Pancreas (tissue), 10 donors: Measurements from ENCODE around the gene GABBR1. TPM values are rescaled to one million over a fixed set of nuclear protein-coding genes. Genes with fewer than 3 reads are reported as not detected.
A peak's percentile ranks its signal among the peaks of the same experiment; 100 is the strongest.

ENCODE experiments used
- ATAC-seq, 4 donors: fragments of 200-7000 bp; cut with Tn5 transposase; one replicate each; pipeline versions ENCODE4 v1.8.0 to v1.9.1; 2020; ENCODE audit warnings: mild to moderate bottlenecking in 4 of 4, moderate library complexity in 4 of 4
- DNase-seq, 6 donors: peaks; one replicate each; pipeline ENCODE4 v3.0.0-alpha.2; 2020
- FAIRE-seq: peaks from 2 replicates; lab custom pipeline; 2012; peaks lifted over from hg19 to GRCh38; lab: Jason Lieb, UNC
- H3K27ac ChIP-seq, 4 donors: fragments of 200-600 bp; sonication (generic); 1 replicate in 3 of 4; 2 replicates in 1 of 4; pipeline versions ENCODE4 v1.5.0 to v1.8.0; 2020
- H3K27me3 ChIP-seq, 4 donors: fragments of 200-600 bp; one replicate each; pipeline ENCODE4 v1.8.0; 2021
- H3K36me3 ChIP-seq, 3 donors: fragments of 200-600 bp; sonication (generic) in 1 of 3; one replicate each; pipeline versions ENCODE4 v1.5.0 to v1.8.0; 2020 to 2021
- H3K4me1 ChIP-seq, 3 donors: fragments of 200-600 bp; one replicate each; pipeline ENCODE4 v1.8.0; 2021
- H3K4me3 ChIP-seq, 4 donors: fragments of 200-600 bp; sonication (generic) in 2 of 4; one replicate each; pipeline versions ENCODE4 v1.5.0 to v1.8.0; 2020 to 2021
- H3K9me3 ChIP-seq, 4 donors: fragments of 200-600 bp; one replicate each; pipeline ENCODE4 v1.8.0; 2021
- WGBS, 2 donors: extraction: QIAGEN DNeasy Blood & Tissue Kit; methylation state at CpG; one replicate each; pipeline ENCODE4 v1.1.7; 2013; 5-methylcytosine and 5-hydroxymethylcytosine counted together
- intact Hi-C, 3 donors: fragments of 100-400 bp; cut with DNase I; formaldehyde crosslinking; loops; one replicate each; pipeline versions ENCODE4 v1.11.1 to v1.14.2; 2022
- polyA plus RNA-seq, 2 donors: library from polyadenylated mRNA; stranded (reverse); fragments of 200-250 nt; gene quantifications; one replicate each; pipeline ENCODE4 v1.2.3, GENCODE V29; 2013
- total RNA-seq, 6 donors: library from RNA; stranded (reverse); fragmentation: NEBNext Ultra II Directional in 4 of 6; extraction: Animal tissue kit (Norgen Biotek cat#: 25700) in 4 of 6; gene quantifications; one replicate each; pipeline versions ENCODE4 v1.2.1 to v1.2.4, GENCODE V29; 2021 to 2023
- TF ChIP-seq, protein P1 (sequence below), 4 donors: fragments of 200-600 bp; sonication (generic) in 3 of 4; IDR thresholded peaks; one replicate each; pipeline versions ENCODE4 v1.5.0 to v1.8.0; 2021; ENCODE audit warnings: antibody characterized with exemption in 4 of 4
- donor health status: healthy with polysubstance abuse.
- donor health status: DM: no; HTN: no; CAD: no; lungs with moderate emphysema.
- donor health status: DM: no; HTN: no; CAD: no.
- donor health status: control.
- donor health status: control.
- donor health status: Bipolar disorder and iron deficiency.
- donor health status: DM: yes; HTN: yes; CAD: no.
- donor health status: DM: no; HTN: no; CAD: no.
- donor health status: DM: no; HTN: no; CAD: no.
- donor health status: DM: yes; HTN: yes; CAD: no.

The GABBR1 gene
- total and polyA plus RNA-seq, 8 donors: 5.2 to 26.7 (median 8.7) TPM

- TF ChIP-seq, protein P1, sequence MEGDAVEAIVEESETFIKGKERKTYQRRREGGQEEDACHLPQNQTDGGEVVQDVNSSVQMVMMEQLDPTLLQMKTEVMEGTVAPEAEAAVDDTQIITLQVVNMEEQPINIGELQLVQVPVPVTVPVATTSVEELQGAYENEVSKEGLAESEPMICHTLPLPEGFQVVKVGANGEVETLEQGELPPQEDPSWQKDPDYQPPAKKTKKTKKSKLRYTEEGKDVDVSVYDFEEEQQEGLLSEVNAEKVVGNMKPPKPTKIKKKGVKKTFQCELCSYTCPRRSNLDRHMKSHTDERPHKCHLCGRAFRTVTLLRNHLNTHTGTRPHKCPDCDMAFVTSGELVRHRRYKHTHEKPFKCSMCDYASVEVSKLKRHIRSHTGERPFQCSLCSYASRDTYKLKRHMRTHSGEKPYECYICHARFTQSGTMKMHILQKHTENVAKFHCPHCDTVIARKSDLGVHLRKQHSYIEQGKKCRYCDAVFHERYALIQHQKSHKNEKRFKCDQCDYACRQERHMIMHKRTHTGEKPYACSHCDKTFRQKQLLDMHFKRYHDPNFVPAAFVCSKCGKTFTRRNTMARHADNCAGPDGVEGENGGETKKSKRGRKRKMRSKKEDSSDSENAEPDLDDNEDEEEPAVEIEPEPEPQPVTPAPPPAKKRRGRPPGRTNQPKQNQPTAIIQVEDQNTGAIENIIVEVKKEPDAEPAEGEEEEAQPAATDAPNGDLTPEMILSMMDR (IDR thresholded peaks at IDR 0.05): no peak
- FAIRE-seq (no peak), ATAC-seq (no peak), DNase-seq (no peak)
- intact Hi-C loops: no loop called here
- Histone ChIP-seq H3K9me3 (no peaks in the 10 kb centered on the region), H3K27me3 (no peaks in the 10 kb centered on the region), H3K27ac (no peak overlapping the region), H3K4me1 (no peaks in the 10 kb centered on the region), H3K4me3 (no peak overlapping the region), H3K36me3 (no peaks in the 10 kb centered on the region)
- 73 to 77% methylated on average over 1 of the region's 1 CpG for WGBS, 2 donors
Measured at GRCh38 chr6:29517245-29517644, 115.7 kb downstream of the GABBR1 start.

- peak in 1 of 4 donors; percentile 42 for ATAC-seq
- 83 to 84% methylated on average over 6 of the region's 6 CpGs for WGBS, 2 donors
- no peak for DNase-seq
- intact Hi-C loops: no loop called here
- Histone ChIP-seq H3K4me1 (no peaks in the 10 kb centered on the region), H3K9me3 (no peaks in the 10 kb centered on the region), H3K27ac (no peak overlapping the region), H3K36me3 (no peaks in the 10 kb centered on the region), H3K27me3 (no peaks in the 10 kb centered on the region), H3K4me3 (no peak overlapping the region)
- TF ChIP-seq, protein P1 (IDR thresholded peaks at IDR 0.05): no peak
- FAIRE-seq: no peak
Measured at GRCh38 chr6:29516108-29516507, 116.9 kb downstream of the GABBR1 start.

- Histone ChIP-seq H3K4me3 (no peak overlapping the region), H3K9me3 (no peaks in the 10 kb centered on the region), H3K4me1 (no peaks in the 10 kb centered on the region), H3K36me3 (no peaks in the 10 kb centered on the region), H3K27me3 (no peaks in the 10 kb centered on the region), H3K27ac (no peak overlapping the region)
- WGBS, 2 donors: 69 to 84% methylated on average over 2 of the region's 2 CpGs
- no peak for ATAC-seq
- DNase-seq: no peak
- no peak for FAIRE-seq
- intact Hi-C loops: no loop called here
- TF ChIP-seq, protein P1 (IDR thresholded peaks at IDR 0.05): no peak
Measured at GRCh38 chr6:29510746-29511300, 122.2 kb downstream of the GABBR1 start.

DNA sequence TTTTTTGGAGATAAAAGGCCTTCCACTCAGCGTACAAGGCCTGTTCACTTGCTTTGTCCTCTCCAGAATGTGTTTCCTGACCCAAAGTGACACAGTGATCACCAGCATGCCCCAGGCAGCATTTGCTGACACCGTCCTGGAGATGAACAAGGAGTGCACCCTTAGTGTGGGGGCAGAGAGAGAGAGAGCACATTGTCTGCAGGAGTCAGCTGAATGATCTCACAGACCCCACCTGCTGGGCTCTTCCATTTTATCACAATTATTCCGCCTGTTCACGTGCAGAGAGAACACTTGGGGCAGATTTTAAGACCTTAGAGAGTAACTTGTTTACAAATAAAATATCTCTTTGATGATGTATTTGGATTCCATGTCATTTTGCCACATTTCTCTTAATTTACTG is 122.8 kb downstream of the GABBR1 start:
- 70 to 76% methylated on average over 4 of the region's 4 CpGs for WGBS, 2 donors
- H3K27ac ChIP-seq: no peak overlapping the region
- ATAC-seq (no peak), DNase-seq (no peak), FAIRE-seq (no peak)
- no peaks in the 10 kb centered on the region for H3K27me3 ChIP-seq
- no peaks in the 10 kb centered on the region for H3K4me1 ChIP-seq
- no peaks in the 10 kb centered on the region for H3K9me3 ChIP-seq
- intact Hi-C loops: no loop called here
- TF ChIP-seq, protein P1 (IDR thresholded peaks at IDR 0.05): no peak
- H3K4me3 ChIP-seq: no peak overlapping the region
- no peaks in the 10 kb centered on the region for H3K36me3 ChIP-seq

Other genes with a start within 250 kb of the GABBR1 start
- not detected for gene OR12D2, start 237.6 kb downstream of the GABBR1 start, total RNA-seq
- not detected for gene OR12D2, start 237.6 kb downstream of the GABBR1 start, polyA plus RNA-seq
- gene OR12D1, start 218.3 kb downstream of the GABBR1 start, total RNA-seq: not detected
- gene OR12D1, start 218.3 kb downstream of the GABBR1 start, polyA plus RNA-seq: not detected
- gene OR10C1, start 193.9 kb downstream of the GABBR1 start, total RNA-seq: not detected
- not detected for gene OR10C1, start 193.9 kb downstream of the GABBR1 start, polyA plus RNA-seq
- gene OR11A1, start 176.1 kb downstream of the GABBR1 start, total RNA-seq: not detected
- not detected for gene OR11A1, start 176.1 kb downstream of the GABBR1 start, polyA plus RNA-seq
- not detected for gene OR2H1, start 176.0 kb downstream of the GABBR1 start, total RNA-seq
- not detected for gene OR2H1, start 176.0 kb downstream of the GABBR1 start, polyA plus RNA-seq
- not detected for gene MAS1L, start 145.2 kb downstream of the GABBR1 start, total RNA-seq
- not detected for gene MAS1L, start 145.2 kb downstream of the GABBR1 start, polyA plus RNA-seq
- 100 to 1,000 TPM in 2 of 6 donors, 1 to 10 TPM in 3, under 1 TPM in 1; 0.66 to 331 (median 6.3) TPM for gene UBD, start 73.5 kb downstream of the GABBR1 start, total RNA-seq
- 10 to 100 TPM in 1 of 2 donors, 1 to 10 TPM in 1; 4.4 to 32.2 TPM for gene UBD, start 73.5 kb downstream of the GABBR1 start, polyA plus RNA-seq
- gene OR2H2, start 48.1 kb downstream of the GABBR1 start, total RNA-seq: not detected
- gene OR2H2, start 48.1 kb downstream of the GABBR1 start, polyA plus RNA-seq: not detected
- gene MOG, start 23.9 kb upstream of the GABBR1 start, total RNA-seq: not detected
- not detected for gene MOG, start 23.9 kb upstream of the GABBR1 start, polyA plus RNA-seq
- under 1 TPM in 2 of 6 donors, not detected in 4; 0.09 to 0.12 TPM for gene ZFP57, start 48.0 kb upstream of the GABBR1 start, total RNA-seq
- 1 to 10 TPM in 1 of 2 donors, not detected in 1; 1.1 TPM for gene ZFP57, start 48.0 kb upstream of the GABBR1 start, polyA plus RNA-seq
- gene HLA-F, start 90.3 kb upstream of the GABBR1 start, total RNA-seq: 10 to 100 TPM in 4 of 6 donors, 1 to 10 TPM in 2; 6.1 to 33.8 (median 12.7) TPM
- 10 to 100 TPM; 30.1 to 72.6 TPM for gene HLA-F, start 90.3 kb upstream of the GABBR1 start, polyA plus RNA-seq
- gene HLA-G, start 194.6 kb upstream of the GABBR1 start, total RNA-seq: under 1 TPM in 5 of 6 donors, not detected in 1; 0.12 to 0.52 (median 0.28) TPM
- gene HLA-G, start 194.6 kb upstream of the GABBR1 start, polyA plus RNA-seq: under 1 TPM in 1 of 2 donors, not detected in 1; 0.15 TPM